Endometrium (tissue), 2 donors: ENCODE data around the gene DPP6.
"Not testable (repeated sequence)": the region's sequence is repeated elsewhere in the genome, so short reads cannot be mapped to it uniquely, and the experiment has no call there.

ENCODE experiments used
- FAIRE-seq: peaks from 2 replicates; lab custom pipeline; 2012; peaks lifted over from hg19 to GRCh38; lab: Jason Lieb, UNC
- donor health status: control.
- donor health status: control.

DPP6 gene

GRCh38 chr7:154934353-154934952 is 882.3 kb downstream of the DPP6 start:
- FAIRE-seq, result not testable (repeated sequence)

- FAIRE-seq, result no peak
These were observed 885.6 kb downstream of the DPP6 start for GRCh38 chr7:154937837-154938236.

GRCh38 chr7:154942691-154943090 is 890.5 kb downstream of the DPP6 start:
- FAIRE-seq, result no peak
